ENCODE results near the gene VRTN.
A peak's percentile ranks its signal among the peaks of the same experiment; 100 is the strongest.
"Not testable (repeated sequence)": the region's sequence is repeated elsewhere in the genome, so short reads cannot be mapped to it uniquely, and the experiment has no call there.

The VRTN gene

DNA sequence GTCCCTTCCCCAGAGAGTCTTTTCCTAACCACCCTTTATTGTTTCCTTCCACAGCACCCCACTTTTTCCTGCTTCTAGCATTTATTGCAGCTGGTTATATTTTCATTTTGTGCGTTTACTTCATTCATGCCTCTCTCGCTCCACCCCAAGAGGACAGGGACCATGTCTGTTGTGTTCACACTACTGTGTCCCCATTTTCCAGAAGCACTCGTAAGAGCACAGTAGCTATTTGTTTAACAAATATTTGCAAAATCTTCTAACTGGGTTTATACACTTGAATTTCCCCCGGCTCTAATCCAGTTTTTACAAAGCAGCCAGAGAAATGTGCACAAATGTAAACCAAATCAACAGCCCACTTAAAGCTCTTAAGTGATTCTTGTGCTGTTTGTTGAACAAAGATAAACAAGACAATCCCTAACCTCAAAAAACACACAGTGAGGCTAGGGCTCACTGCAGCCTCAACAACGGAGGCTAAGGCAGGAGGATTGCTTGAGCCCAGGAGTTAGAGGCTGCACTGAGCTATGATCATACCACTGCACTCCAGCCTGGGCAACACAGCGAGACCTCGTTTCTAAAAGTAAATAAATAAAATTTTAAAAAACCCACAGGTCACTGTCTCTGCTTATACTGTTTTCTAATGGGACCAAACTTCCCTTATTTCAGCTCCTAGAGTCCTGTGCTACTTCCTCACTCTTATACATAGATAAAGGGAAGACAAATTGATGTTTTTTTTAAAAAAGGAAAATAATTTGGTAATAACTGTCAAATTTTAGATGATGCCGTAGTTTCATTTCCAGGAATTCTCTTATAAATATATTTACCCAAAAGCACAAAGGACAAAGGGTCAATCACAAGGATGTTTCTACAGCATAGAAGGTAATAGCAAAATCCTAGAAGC is 38.9 kb upstream of the VRTN start:
- no peak overlapping the region for H3K27ac ChIP-seq
- TF ChIP-seq CTCF (conservative IDR thresholded peaks at IDR 0.05), result no peak

DNA sequence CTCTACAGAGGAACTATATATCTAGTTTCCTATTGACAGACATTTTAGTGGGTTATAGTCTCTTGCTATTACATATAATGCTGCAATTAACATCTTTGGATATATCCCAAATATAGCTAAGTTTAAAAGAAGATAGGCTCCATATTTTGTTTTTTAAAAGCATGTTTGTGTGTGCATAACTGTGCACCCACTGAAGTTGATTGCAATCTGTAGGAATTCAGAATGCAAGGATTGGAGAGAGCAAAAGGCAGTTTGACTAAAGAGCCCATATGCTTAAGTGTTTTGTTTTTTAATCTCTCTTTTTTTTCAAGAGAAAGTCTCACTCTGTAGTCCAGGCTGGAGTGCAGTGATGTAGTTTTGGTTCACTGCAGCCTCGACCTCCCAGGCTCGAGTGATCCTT is 36.1 kb upstream of the VRTN start:
- no peak overlapping the region for H3K27ac ChIP-seq
- TF ChIP-seq CTCF (conservative IDR thresholded peaks at IDR 0.05), result no peak

DNA sequence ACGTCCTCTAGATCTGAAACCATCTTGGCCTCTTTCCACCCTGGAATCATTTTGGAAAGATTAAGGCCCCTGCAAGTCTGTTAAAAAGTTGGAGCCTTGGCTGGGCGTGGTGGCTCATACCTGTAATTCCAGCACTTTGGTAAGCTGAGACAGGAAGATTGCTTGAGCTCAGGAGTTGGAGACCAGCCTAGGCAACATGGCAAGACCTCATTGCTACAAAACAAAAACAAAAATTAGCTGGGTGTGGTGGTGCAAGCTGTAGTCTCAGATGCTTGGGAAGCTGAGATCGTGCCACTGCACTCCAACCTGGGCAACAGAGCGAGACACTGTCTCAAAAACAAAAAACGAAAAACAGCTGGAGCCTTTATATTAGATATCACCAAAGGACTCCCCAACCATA is 34.7 kb upstream of the VRTN start:
- no peak overlapping the region for H3K27ac ChIP-seq
- TF ChIP-seq CTCF (conservative IDR thresholded peaks at IDR 0.05), result no peak

DNA sequence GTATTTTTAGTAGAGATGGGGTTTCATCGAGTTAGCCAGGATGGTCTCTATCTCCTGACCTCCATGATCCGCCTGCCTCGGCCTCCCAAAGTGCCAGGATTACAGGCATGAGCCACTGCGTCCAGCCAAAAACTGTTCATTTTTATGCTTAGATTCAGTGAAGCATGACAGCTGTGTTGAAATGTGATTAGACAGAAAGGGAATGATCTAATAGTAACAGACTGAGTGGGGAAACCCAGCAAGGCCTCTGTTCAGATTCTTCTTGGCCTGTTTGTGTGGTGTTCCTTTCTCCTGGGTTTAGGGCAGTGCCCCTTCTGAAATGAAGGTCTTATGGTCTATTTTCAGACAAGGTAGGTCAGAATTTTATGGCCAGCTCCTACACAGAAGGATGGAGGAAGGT is 33.7 kb upstream of the VRTN start:
- no peak for TF ChIP-seq CTCF (conservative IDR thresholded peaks at IDR 0.05)

DNA sequence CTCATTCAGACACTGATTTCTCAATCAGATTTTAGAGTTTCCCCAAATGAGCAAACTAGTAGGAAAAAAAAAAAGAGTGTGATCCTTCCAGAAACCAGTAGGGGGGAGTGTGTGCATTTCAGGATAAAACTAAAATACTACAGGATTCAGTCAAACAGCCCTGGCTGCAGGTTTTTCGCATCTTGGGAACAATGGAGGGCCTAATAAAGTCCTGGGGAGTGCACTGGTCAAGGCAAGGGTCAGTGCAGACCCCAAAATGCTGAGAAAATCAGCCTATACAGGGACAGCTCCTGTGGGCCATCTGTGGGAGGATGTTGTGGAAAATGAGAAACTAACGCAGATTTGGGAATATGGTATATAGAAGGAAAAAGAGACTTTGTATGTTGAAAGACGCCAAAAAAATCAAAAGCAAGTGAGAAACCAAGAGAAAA is 23.3 kb upstream of the VRTN start:
- TF ChIP-seq CTCF (conservative IDR thresholded peaks at IDR 0.05), result peak; percentile 82
- no peak overlapping the region for H3K27ac ChIP-seq

More for the DNA sequence above, 33.7 kb upstream of the VRTN start:
- H3K27ac ChIP-seq, result no peak overlapping the region

- TF ChIP-seq CTCF (conservative IDR thresholded peaks at IDR 0.05), result no peak
- H3K27ac ChIP-seq, result no peak overlapping the region
Measured at GRCh38 chr14:74325446-74325845, 22.8 kb upstream of the VRTN start.

- H3K27ac ChIP-seq, result no peak overlapping the region
- no peak for TF ChIP-seq CTCF (conservative IDR thresholded peaks at IDR 0.05)
Measured at GRCh38 chr14:74326369-74327152, 21.7 kb upstream of the VRTN start.

DNA sequence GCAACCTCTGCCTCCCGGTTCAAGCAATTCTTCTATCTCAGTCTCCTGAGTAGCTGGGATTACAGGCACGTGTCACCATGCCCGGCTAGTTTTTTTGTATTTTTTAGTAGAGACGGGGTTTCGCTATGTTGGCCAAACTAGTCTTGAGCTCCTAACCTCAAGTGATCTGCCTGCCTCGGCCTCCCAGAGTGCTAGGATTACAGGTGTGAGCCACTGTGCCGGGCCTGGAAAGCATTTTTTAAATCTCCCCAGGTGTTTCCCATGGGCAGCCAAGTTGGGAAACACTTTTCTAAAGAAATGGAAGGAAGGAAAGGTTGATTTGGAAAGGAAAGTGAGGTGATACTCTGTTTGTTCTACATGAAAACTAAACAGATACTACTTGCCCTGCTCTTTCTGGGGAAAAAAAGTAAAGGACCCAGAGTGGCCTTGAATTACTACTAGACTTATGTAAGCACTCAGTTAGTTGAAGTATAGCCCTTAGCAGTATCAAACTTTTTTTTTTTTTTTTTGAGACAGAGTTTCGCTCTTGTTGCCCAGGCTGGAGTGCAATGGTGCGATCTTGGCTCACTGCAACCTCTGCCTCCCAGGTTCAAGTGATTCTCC is 18.2 kb upstream of the VRTN start:
- not testable (repeated sequence) for H3K27ac ChIP-seq
